SK-N-SH (cell line): ENCODE results near the gene CDH22. TPM values are rescaled to one million over a fixed set of nuclear protein-coding genes. Genes with fewer than 3 reads are reported as not detected.

Source experiments
- CTCF ChIA-PET: fragments of 300-600, 350-600 bp; formaldehyde crosslinking; extraction: SDS; loops from one replicate; lab custom pipeline; 2021; lab: Yijun Ruan, JAX
- POLR2A ChIA-PET: fragments of 350-600 bp; sonication (Branson Sonifier 250); formaldehyde crosslinking; extraction: SDS; loops from one replicate; lab custom pipeline; 2020; ENCODE audit warnings: antibody characterized with exemption, inconsistent platforms; lab: Yijun Ruan, JAX
- DNase-seq: peaks from one replicate; pipeline ENCODE4 v3.0.0; 2012
- H2AFZ ChIP-seq: fragments of 200-600 bp; sonication (generic); 2 replicates; pipeline ENCODE4 v1.8.1; 2016; ENCODE audit warnings: antibody characterized with exemption, mild to moderate bottlenecking, low read depth
- H3F3A ChIP-seq: fragments of 200-600 bp; sonication (generic); replicated peaks from 2 replicates; pipeline ENCODE3; 2016; ENCODE audit warnings: antibody characterized with exemption, mild to moderate bottlenecking; ENCODE audit not compliant: insufficient read depth
- H3K27ac ChIP-seq, 2 experiments: fragments of 200-500 bp in 1 of 2; fragments of 200-600 bp in 1 of 2; sonication (Bioruptor generic) in 1 of 2; sonication (generic), shearing (Covaris generic) in 1 of 2; 2 replicates each; pipeline versions ENCODE4 v1.5.1 to v1.6.1; 2014 to 2016; ENCODE audit warnings: low read depth in 2 of 2, inconsistent platforms in 1 of 2, low read length in 1 of 2, mild to moderate bottlenecking in 1 of 2, mixed read lengths in 1 of 2
- H3K27me3 ChIP-seq: fragments of 200-600 bp; sonication (generic), shearing (Covaris generic); 2 replicates; pipeline ENCODE4 v1.6.1; 2016; ENCODE audit warnings: mixed run types; ENCODE audit not compliant: insufficient read depth
- H3K36me3 ChIP-seq, 2 experiments: fragments of 200-500 bp in 1 of 2; fragments of 200-600 bp in 1 of 2; sonication (Bioruptor generic) in 1 of 2; sonication (generic) in 1 of 2; replicated peaks in 1 of 2; 2 replicates each; pipeline versions ENCODE3 to v1.5.1; 2014 to 2016; ENCODE audit warnings: low read length in 1 of 2, mild to moderate bottlenecking in 1 of 2; ENCODE audit not compliant: insufficient read depth in 2 of 2, control insufficient read depth in 1 of 2
- H3K4me1 ChIP-seq, 2 experiments: fragments of 200-500 bp in 1 of 2; fragments of 200-600 bp in 1 of 2; sonication (Bioruptor generic) in 1 of 2; sonication (generic), shearing (Covaris generic) in 1 of 2; 2 replicates each; pipeline versions ENCODE4 v1.5.1 to v1.6.1; 2014 to 2016; ENCODE audit warnings: low read depth in 1 of 2, low read length in 1 of 2, mixed run types in 1 of 2; ENCODE audit not compliant: insufficient read depth in 2 of 2, control insufficient read depth in 1 of 2
- H3K4me2 ChIP-seq: fragments of 200-600 bp; sonication (generic), shearing (Covaris generic); 2 replicates; pipeline ENCODE4 v1.6.1; 2017; ENCODE audit warnings: mixed run types
- H3K4me3 ChIP-seq, 2 experiments: fragments of 200-500 bp in 1 of 2; fragments of 200-600 bp in 1 of 2; sonication (Bioruptor generic) in 1 of 2; sonication (generic), shearing (Covaris generic) in 1 of 2; 2 replicates each; pipeline versions ENCODE4 v1.5.1 to v1.8.1; 2014 to 2016; ENCODE audit warnings: low read depth in 2 of 2, inconsistent platforms in 1 of 2, low read length in 1 of 2, mild to moderate bottlenecking in 1 of 2, mixed read lengths in 1 of 2, moderate library complexity in 1 of 2
- H3K79me2 ChIP-seq: fragments of 200-600 bp; sonication (generic); 2 replicates; pipeline ENCODE4 v1.8.1; 2017; ENCODE audit warnings: mild to moderate bottlenecking; ENCODE audit not compliant: insufficient read depth
- H3K9ac ChIP-seq: fragments of 200-600 bp; sonication (generic); 2 replicates; pipeline ENCODE4 v1.6.1; 2017; ENCODE audit warnings: mixed run types
- H3K9me2 ChIP-seq: fragments of 200-600 bp; sonication (generic); 2 replicates; pipeline ENCODE4 v1.6.1; 2017; ENCODE audit warnings: mixed run types
- H3K9me3 ChIP-seq: fragments of 200-600 bp; sonication (generic); 2 replicates; pipeline ENCODE4 v1.6.1; 2017; ENCODE audit warnings: mixed run types, mild to moderate bottlenecking, moderate library complexity
- H4K20me1 ChIP-seq: fragments of 200-600 bp; sonication (generic); 2 replicates; pipeline ENCODE4 v1.6.1; 2017; ENCODE audit warnings: mild to moderate bottlenecking, mixed run types; ENCODE audit not compliant: insufficient read depth
- FOSL2 ChIP-seq: IDR thresholded peaks from 2 replicates; pipeline ENCODE4 v1.4.0; 2012; ENCODE audit warnings: low read depth, mild to moderate bottlenecking, moderate library complexity, borderline replicate concordance
- FOXJ3 ChIP-seq: sonication (generic); formaldehyde crosslinking; IDR thresholded peaks from 2 replicates; pipeline ENCODE4 v1.5.1; 2020; ENCODE audit warnings: mild to moderate bottlenecking, missing genetic modification reagents
- FOXM1 ChIP-seq: IDR thresholded peaks from 2 replicates; pipeline ENCODE4 v1.4.0; 2012; ENCODE audit warnings: low read depth, mild to moderate bottlenecking
- GABPA ChIP-seq: IDR thresholded peaks from 2 replicates; pipeline ENCODE4 v1.4.0; 2012; ENCODE audit warnings: low read depth, mild to moderate bottlenecking
- JUND ChIP-seq: IDR thresholded peaks from 2 replicates; pipeline ENCODE4 v1.4.0; 2012
- MEF2A ChIP-seq: IDR thresholded peaks from 2 replicates; pipeline ENCODE4 v1.4.0; 2012; ENCODE audit warnings: low read depth, borderline replicate concordance
- MXI1 ChIP-seq: IDR thresholded peaks from 2 replicates; pipeline ENCODE4 v1.6.1; 2012; ENCODE audit warnings: mild to moderate bottlenecking, low read depth, low read length, improper control_type of control experiment
- NFIC ChIP-seq: IDR thresholded peaks from 2 replicates; pipeline ENCODE4 v1.4.0; 2012; ENCODE audit warnings: borderline replicate concordance
- RCOR1 ChIP-seq: fragments of 150-350 bp; IDR thresholded peaks from 2 replicates; pipeline ENCODE4 v1.6.1; 2017; ENCODE audit warnings: antibody characterized with exemption, low read length
- RFX5 ChIP-seq: IDR thresholded peaks from 2 replicates; pipeline ENCODE4 v1.6.1; 2012; ENCODE audit warnings: mild to moderate bottlenecking, improper control_type of control experiment, low read length
- SIN3A ChIP-seq: IDR thresholded peaks from 2 replicates; pipeline ENCODE4 v1.6.1; 2012; ENCODE audit warnings: low read depth, mild to moderate bottlenecking, low read length, moderate library complexity, borderline replicate concordance
- TCF12 ChIP-seq: IDR thresholded peaks from 2 replicates; pipeline ENCODE4 v1.4.0; 2012
- TEAD4 ChIP-seq: IDR thresholded peaks from 2 replicates; pipeline ENCODE4 v1.4.0; 2012; ENCODE audit warnings: mild to moderate bottlenecking, borderline replicate concordance; ENCODE audit not compliant: insufficient read depth
- YY1 ChIP-seq: IDR thresholded peaks from 2 replicates; pipeline ENCODE4 v1.4.0; 2012; ENCODE audit warnings: low read depth, mild to moderate bottlenecking
- WGBS: methylation state at CpG from one replicate; pipeline ENCODE4 v1.1.6; 2017; ENCODE audit warnings: low lambda C conversion rate; 5-methylcytosine and 5-hydroxymethylcytosine counted together
- polyA plus RNA-seq, 3 experiments: library from polyadenylated mRNA; depleted of rRNA; stranded (reverse); fragments of >200 nt; gene quantifications; 2 replicates each; pipeline ENCODE4 v1.2.3, GENCODE V29; 2012
- TF ChIP-seq, protein P1 (sequence below): IDR thresholded peaks from 2 replicates; pipeline ENCODE4 v1.4.0; 2012; ENCODE audit warnings: low read depth, borderline replicate concordance
- TF ChIP-seq, protein P2 (sequence below): IDR thresholded peaks from 2 replicates; pipeline ENCODE4 v1.4.0; 2012; ENCODE audit warnings: low read depth
- TF ChIP-seq, protein P3 (sequence below): IDR thresholded peaks from 2 replicates; pipeline ENCODE4 v1.6.1; 2012; ENCODE audit warnings: mild to moderate bottlenecking, low read depth, low read length, moderate library complexity

Gene CDH22
- polyA plus RNA-seq, 1 of the 3 experiments (the other 2 are of a cell fraction), result not detected

DNA sequence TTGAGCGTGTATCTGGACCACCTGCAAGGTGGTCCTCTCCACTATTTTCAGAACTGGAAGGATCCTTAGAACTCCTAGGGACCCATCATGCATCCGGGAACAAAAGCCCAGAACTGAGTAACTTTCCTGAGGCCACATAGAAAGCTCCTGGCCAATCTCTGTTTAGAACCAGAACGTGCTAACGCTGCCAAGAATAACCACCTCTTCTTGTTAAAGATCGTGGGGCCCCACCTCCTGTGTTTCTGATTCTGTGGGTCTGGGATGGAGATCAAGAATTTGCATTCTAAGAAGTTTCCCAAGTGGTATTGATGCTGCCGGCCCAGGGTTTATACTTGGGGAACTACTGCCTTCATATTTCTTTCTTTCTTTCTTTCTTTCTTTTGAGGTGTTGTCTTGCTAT lies 176.9 kb downstream of the CDH22 start:
- Histone ChIP-seq H3K4me1 (peaks cover 0 to 23% of the 10 kb centered on the region in 2 experiments; a peak in 1 of 4 replicates), H3K9me2 (no peaks in the 10 kb centered on the region), H3K27me3 (peaks cover 30% of the 10 kb centered on the region; the same call in 1 of the 2 replicates), H2AFZ (no peak overlapping the region), H3K9ac (no peak overlapping the region), H3K9me3 (no peaks in the 10 kb centered on the region), H3K36me3 (no peaks in the 10 kb centered on the region), H3K79me2 (no peaks in the 10 kb centered on the region), H3F3A (no peaks in the 10 kb centered on the region), H3K4me2 (no peak overlapping the region), H4K20me1 (no peaks in the 10 kb centered on the region), H3K4me3 (no peak overlapping the region), H3K27ac (no peak overlapping the region)
- ChIA-PET CTCF (interaction anchor here (0.8 to 8.1 kb wide), 22 partner anchors 17 to 306 kb away, joined by 3 to 347 read pairs (median 8); partner anchors contain the start of gene CDH22), POLR2A (no interaction called here)
- TF ChIP-seq RCOR1 (no peak), FOSL2 (no peak)
- WGBS, result 31% methylated on average over 6 of the region's 6 CpGs
- no peak for DNase-seq

DNA sequence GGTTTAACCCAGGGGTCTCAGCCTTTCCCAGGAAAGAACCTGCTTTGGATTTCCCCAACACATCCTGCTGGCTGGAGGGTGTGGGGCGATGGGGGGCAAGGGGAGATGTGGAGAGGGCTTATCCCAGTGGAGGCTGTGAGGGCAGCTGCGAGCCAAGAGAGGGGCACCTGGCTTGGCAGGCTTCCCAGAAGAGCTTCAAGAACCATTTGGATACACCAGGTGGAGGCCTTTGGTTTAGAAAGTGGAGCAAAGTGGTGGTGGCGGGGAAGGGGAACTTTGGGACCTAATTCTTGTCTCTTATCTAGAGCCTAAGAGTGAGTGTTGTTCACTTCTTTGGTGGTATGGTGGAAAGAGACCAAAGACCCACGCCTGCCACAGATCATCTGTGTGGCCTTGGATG lies 177.8 kb downstream of the CDH22 start:
- DNase-seq, result no peak
- 42% methylated on average over 4 of the region's 4 CpGs for WGBS
- TF ChIP-seq FOXJ3 (CRISPR knock-in tag) (no peak), NFIC (no peak), JUND (no peak), MXI1 (no peak), TEAD4 (no peak)
- H3K4me3 ChIP-seq, result no peak overlapping the region
- peaks cover 0 to 16% of the 10 kb centered on the region in 2 experiments; a peak in 1 of 4 replicates for H3K4me1 ChIP-seq
- no peaks in the 10 kb centered on the region for H3K36me3 ChIP-seq
- no peaks in the 10 kb centered on the region for H4K20me1 ChIP-seq
- no peak overlapping the region for H3K27ac ChIP-seq
- no peak overlapping the region for H3K9ac ChIP-seq
- peaks cover 30% of the 10 kb centered on the region; the same call in 1 of the 2 replicates for H3K27me3 ChIP-seq
- H3K9me3 ChIP-seq, result no peaks in the 10 kb centered on the region
- CTCF ChIA-PET, result interaction anchor here (0.9 to 8.1 kb wide), 16 partner anchors 10 to 357 kb away, joined by 3 to 347 read pairs (median 8); partner anchors contain the start of gene CDH22
- H3F3A ChIP-seq, result no peaks in the 10 kb centered on the region
- POLR2A ChIA-PET, result interaction anchor here (1.1 kb wide), 1 partner anchor 27 kb away, joined by 3 read pairs; no protein-coding TSS in a partner anchor
- H3K79me2 ChIP-seq, result no peaks in the 10 kb centered on the region
- no peaks in the 10 kb centered on the region for H3K9me2 ChIP-seq
- no peak overlapping the region for H3K4me2 ChIP-seq
- no peak overlapping the region for H2AFZ ChIP-seq

DNA sequence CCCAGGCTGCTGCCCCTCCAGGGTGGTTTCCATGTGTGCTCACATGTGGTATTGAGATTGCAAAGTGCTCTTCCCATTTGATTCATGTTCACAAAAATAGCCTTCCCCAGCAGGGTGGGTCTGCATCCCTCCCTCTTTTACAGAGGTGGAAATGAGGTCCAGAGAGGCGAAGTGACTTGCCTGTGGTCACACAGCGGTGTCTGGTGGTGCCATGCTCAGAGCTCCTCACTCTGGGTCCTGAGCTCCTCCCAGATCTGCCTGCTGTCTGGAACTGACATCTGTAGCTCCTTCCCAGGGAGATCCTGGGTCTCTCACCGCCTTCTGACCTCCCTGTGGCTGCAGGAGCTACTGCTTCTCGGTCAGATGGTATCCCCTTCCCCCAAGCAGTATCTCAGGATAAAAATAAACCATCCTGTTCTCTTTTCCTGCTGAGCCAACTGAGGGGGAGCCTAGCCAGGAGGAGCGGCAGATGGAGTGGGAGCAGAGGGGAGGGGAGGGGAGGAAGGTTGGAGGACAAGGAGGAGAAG lies 178.3 kb downstream of the CDH22 start:
- ChIA-PET CTCF (interaction anchor here (0.9 to 8.1 kb wide), 30 partner anchors 8 to 357 kb away, joined by 3 to 347 read pairs (median 8); partner anchors contain the start of gene CDH22), POLR2A (interaction anchor here (1.1 kb wide), 1 partner anchor 28 kb away, joined by 3 read pairs; no protein-coding TSS in a partner anchor)
- peaks cover 0 to 16% of the 10 kb centered on the region in 2 experiments; a peak in 1 of 4 replicates for H3K4me1 ChIP-seq
- H4K20me1 ChIP-seq, result no peaks in the 10 kb centered on the region
- H3K4me3 ChIP-seq, result no peak overlapping the region
- peaks cover 30% of the 10 kb centered on the region; the same call in 1 of the 2 replicates for H3K27me3 ChIP-seq
- H3K9me3 ChIP-seq, result no peaks in the 10 kb centered on the region
- no peak overlapping the region for H3K4me2 ChIP-seq
- no peaks in the 10 kb centered on the region for H3K36me3 ChIP-seq
- H3K27ac ChIP-seq, result no peak overlapping the region
- DNase-seq, result no peak
- no peak overlapping the region for H2AFZ ChIP-seq
- H3K9ac ChIP-seq, result no peak overlapping the region
- no peaks in the 10 kb centered on the region for H3K9me2 ChIP-seq
- no peaks in the 10 kb centered on the region for H3K79me2 ChIP-seq
- WGBS, result 28% methylated on average over 5 of the region's 5 CpGs
- H3F3A ChIP-seq, result no peaks in the 10 kb centered on the region
- TF ChIP-seq SIN3A, result no peak
- TF ChIP-seq, protein P1, sequence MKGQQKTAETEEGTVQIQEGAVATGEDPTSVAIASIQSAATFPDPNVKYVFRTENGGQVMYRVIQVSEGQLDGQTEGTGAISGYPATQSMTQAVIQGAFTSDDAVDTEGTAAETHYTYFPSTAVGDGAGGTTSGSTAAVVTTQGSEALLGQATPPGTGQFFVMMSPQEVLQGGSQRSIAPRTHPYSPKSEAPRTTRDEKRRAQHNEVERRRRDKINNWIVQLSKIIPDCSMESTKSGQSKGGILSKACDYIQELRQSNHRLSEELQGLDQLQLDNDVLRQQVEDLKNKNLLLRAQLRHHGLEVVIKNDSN, result no peak
- TF ChIP-seq FOXJ3 (CRISPR knock-in tag), result no peak
- no peak for TF ChIP-seq FOXM1
- no peak for TF ChIP-seq JUND
- TF ChIP-seq MEF2A, result no peak
- TF ChIP-seq MXI1, result no peak
- TF ChIP-seq TCF12, result no peak
- TF ChIP-seq, protein P2, sequence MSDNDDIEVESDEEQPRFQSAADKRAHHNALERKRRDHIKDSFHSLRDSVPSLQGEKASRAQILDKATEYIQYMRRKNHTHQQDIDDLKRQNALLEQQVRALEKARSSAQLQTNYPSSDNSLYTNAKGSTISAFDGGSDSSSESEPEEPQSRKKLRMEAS, result no peak
- TF ChIP-seq, protein P3, sequence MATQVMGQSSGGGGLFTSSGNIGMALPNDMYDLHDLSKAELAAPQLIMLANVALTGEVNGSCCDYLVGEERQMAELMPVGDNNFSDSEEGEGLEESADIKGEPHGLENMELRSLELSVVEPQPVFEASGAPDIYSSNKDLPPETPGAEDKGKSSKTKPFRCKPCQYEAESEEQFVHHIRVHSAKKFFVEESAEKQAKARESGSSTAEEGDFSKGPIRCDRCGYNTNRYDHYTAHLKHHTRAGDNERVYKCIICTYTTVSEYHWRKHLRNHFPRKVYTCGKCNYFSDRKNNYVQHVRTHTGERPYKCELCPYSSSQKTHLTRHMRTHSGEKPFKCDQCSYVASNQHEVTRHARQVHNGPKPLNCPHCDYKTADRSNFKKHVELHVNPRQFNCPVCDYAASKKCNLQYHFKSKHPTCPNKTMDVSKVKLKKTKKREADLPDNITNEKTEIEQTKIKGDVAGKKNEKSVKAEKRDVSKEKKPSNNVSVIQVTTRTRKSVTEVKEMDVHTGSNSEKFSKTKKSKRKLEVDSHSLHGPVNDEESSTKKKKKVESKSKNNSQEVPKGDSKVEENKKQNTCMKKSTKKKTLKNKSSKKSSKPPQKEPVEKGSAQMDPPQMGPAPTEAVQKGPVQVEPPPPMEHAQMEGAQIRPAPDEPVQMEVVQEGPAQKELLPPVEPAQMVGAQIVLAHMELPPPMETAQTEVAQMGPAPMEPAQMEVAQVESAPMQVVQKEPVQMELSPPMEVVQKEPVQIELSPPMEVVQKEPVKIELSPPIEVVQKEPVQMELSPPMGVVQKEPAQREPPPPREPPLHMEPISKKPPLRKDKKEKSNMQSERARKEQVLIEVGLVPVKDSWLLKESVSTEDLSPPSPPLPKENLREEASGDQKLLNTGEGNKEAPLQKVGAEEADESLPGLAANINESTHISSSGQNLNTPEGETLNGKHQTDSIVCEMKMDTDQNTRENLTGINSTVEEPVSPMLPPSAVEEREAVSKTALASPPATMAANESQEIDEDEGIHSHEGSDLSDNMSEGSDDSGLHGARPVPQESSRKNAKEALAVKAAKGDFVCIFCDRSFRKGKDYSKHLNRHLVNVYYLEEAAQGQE, result no peak
- no peak for TF ChIP-seq NFIC
- no peak for TF ChIP-seq GABPA
- no peak for TF ChIP-seq RFX5
- TF ChIP-seq FOSL2, result no peak
- TF ChIP-seq YY1, result no peak
